A204.1 (cell line): Measurements from ENCODE around the gene SLC13A3.

ENCODE experiments used
- FAIRE-seq: peaks from 2 replicates; lab custom pipeline; 2012; peaks lifted over from hg19 to GRCh38; lab: Jason Lieb, UNC

Gene SLC13A3

GRCh38 chr20:46523108-46523507, 128.2 kb downstream of the SLC13A3 start:
- FAIRE-seq = no peak

GRCh38 chr20:46520976-46521579, 130.2 kb downstream of the SLC13A3 start:
- no peak for FAIRE-seq

DNA sequence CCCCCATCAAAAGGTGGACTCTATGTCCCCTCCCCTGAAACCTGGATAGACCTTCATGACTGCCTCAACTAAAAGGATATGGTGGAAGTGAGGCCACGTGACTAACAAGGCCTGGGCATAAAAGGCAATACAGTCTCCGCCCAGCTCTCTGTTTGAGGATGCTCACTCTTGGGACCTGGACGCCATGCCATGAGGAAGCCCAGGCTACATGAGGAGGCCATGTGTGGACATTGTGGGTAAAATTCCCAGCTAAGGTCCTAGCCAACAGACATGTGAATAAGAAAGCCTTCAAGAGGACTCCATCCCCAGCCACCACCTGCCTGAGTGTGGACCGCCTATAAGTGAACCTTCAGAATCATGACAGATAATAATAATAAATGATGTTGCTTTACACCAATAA, 130.7 kb downstream of the SLC13A3 start:
- no peak for FAIRE-seq

GRCh38 chr20:46519471-46520068, 131.7 kb downstream of the SLC13A3 start:
- no peak for FAIRE-seq

GRCh38 chr20:46512943-46513844, 138.1 kb downstream of the SLC13A3 start, which contains the start of gene ZNF334:
TSS of gene ZNF334 (minus strand) at chr20:46513559. CDS start at chr20:46512102, 1,457 bp downstream.
- no peak for FAIRE-seq

GRCh38 chr20:46509523-46509922, 141.7 kb downstream of the SLC13A3 start:
- no peak for FAIRE-seq
